HS-27A (cell line): ENCODE data around the gene FLVCR2.

Source experiments
- DNase-seq: peaks from one replicate; pipeline ENCODE4 v3.0.0-alpha.2; 2012; ENCODE audit warnings: low read depth, missing footprints

The FLVCR2 gene, protein sequence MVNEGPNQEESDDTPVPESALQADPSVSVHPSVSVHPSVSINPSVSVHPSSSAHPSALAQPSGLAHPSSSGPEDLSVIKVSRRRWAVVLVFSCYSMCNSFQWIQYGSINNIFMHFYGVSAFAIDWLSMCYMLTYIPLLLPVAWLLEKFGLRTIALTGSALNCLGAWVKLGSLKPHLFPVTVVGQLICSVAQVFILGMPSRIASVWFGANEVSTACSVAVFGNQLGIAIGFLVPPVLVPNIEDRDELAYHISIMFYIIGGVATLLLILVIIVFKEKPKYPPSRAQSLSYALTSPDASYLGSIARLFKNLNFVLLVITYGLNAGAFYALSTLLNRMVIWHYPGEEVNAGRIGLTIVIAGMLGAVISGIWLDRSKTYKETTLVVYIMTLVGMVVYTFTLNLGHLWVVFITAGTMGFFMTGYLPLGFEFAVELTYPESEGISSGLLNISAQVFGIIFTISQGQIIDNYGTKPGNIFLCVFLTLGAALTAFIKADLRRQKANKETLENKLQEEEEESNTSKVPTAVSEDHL

DNA sequence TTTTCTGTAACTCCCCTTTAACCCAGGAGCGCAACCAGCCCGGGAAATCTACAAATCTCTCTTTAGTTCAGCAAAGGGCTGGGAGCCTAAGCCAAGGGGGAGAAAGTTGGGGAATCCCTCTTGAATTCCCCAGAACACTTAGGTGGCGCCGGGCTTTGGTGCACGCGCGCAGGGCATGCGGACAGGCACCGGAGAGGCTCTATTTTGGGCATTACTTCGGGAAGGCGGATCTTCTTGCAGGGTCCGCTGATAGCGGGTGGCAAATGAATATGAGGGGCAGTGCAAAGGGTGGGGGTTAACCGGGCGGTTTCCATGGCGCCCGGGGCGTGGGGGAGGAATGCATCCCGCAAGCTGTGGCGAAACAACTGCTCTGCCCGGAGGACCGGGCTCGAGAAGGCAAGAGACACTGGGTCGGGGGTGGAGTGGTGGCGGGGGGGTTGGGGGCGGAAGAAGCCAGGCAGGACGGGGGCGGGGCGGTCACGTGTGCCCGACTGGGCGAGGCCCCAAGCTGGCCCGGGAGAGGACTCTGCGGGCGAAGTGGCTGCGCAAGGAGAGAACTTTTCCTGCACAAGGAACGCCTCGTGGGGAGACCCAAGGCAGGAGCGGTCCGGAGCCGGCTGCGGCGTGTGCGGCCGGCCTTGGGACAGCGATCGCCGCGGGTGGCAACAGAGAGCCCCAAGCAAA is at the start of gene FLVCR2:
TSS of gene FLVCR2 (plus strand) at position 519 of the 684 bp plus-strand sequence. CDS start 353 bp downstream, outside the sequence.
- no peak for DNase-seq

DNA sequence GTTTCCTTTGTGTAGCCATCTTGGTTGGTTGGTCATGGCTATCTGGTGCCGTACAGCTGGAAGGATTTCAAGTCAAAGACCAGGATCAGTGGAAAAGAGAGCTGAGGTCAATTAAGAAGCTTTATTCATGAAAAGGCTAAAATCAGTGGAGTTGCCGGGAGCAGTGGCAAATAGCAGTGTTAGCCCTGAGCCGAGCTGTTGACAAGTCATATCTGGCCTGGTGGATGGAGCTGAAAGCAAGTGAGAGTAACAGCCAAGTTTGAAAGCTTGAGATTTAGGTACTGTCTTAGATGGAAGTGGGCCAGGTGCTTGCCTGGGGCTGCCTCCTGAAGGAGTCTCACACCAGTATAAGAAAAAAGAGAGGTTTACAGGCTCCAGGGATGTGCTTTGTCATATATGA is 47.2 kb upstream of the FLVCR2 start:
- DNase-seq = no peak

DNA sequence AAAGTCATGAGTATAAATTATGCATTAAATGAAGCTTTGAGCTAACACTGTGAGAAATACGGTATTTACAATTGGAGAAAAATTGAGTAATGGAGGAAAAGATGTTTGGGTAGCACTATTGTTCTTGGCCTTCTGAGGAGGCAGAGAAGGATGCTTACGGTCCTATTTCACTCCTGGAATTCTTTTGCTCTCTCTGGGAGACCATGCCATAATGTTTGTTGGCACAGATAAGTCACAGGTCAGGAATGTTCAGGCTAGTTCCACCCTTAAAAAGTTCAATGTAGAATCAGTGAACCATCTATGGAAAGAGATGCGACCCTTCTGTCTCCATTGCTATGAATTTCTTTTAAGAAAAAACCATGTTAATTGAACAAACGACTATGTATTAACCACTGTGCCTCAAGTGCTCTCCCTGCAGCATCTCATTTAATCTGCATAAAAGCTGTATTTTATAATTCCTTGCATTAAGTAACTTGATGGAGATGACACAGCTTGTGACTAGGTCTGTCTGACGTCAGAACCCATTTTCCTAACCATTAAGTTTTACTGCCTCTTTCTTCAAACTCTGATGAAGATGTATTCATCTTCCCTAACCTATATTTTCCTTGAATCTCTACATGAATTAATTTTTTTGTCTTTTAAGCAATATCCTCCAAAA is 46.6 kb upstream of the FLVCR2 start:
- no peak for DNase-seq

DNA sequence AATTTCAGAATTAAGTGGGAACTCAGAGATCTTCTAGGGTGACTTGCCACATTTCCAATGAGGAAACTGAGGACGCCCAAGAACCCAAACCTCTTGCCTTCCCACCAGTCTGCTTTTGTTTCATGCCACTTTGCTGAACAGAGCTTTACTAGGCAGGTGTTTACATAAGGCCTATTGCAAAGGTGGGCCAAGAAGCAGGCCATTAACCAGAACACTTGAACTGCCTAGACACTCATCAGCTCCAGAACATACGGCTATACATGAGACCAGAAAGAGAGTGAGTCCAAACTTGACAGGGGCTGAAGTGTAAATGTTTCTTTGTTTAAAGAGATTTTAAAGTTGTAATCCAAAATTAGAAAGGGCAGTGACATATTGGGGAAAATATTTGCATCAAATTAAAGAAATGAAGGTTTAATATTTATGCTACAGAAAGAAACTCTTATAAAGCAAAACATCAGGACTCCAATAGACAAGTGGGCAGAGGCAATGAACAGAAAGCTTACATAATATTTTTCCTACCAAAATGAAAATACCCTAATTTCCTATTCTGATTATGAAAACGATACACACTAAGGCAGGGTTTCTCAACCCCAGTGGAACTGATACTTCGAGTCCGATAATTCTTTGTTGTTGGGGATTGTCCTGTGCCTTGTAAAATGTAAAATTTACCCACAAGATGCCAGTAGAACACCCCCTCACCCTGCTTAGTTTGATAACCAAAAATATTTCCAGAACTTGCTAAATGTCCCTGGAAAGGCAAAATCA is 44.4 kb upstream of the FLVCR2 start:
- no peak for DNase-seq

DNA sequence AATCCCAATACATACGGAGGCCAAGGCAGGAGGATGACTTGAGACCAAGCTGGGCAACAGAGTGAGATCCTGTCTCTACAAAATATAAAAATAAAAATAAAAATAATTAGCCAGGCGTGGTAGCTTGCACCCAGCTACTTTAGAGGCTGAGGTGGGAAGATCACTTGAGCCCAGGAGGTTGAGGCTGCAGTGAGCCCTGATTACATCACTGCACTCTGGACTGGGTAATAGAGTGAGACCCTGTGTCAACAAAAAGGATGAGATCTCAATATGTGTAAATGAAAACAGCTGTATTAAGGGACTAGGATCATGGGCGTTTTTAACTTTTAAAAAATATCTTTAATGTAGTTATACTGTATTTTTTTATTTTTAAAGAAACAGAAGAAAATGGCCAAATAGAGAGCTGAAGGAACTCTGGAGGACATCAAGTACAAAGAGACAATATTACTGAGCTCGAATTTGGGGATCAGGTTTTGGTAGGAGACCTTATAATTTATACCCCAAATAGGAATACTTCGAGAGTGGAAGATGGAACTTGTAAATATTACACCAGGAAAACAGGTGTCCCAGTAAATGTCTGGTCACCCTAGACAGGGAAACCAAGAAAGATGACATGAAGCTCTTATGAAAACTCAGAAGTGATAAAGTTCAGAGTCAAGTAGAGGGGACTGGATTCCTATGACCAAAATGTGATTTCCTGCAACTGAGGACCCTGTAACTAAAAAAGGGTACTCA is 43.1 kb upstream of the FLVCR2 start:
- no peak for DNase-seq

DNA sequence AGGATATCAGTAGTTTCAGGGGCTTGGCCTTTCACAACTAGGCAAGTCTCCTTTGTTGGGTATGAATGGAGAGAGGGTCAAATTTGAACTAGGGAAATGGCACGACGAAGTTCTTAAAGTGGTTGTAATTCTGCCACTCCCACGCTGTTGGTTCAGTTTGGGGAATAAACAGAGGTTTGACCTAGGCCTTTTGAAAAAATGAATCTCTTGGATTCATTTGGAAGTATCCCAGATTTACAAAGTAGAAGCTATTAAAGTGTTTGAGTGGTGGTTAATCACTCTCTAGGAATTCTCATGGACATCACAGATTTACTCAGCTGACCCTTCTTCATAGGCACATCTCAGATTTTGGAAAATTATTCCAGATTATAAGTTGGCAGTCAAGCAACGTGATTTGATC is 41.3 kb upstream of the FLVCR2 start:
- no peak for DNase-seq

DNA sequence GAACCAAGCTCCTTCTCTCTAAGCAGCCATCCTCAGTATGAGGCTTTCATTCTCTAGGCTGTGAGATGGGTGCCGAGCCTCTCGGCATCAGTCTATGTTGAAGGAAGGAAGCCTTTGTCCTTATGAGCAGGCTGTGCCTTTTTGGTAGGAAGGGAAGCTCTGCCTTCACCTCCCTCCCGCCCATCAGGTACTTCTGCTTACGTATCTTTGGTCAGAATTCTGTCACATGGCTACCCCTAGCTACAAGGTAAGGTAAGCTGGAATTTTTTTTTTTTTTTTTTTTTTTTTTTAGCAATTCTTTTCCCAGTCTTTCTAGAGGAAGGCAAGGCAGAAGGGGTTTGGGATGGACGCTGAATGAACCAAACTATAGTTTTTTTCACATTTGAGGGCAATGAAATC is 39.3 kb upstream of the FLVCR2 start:
- DNase-seq = no peak

DNA sequence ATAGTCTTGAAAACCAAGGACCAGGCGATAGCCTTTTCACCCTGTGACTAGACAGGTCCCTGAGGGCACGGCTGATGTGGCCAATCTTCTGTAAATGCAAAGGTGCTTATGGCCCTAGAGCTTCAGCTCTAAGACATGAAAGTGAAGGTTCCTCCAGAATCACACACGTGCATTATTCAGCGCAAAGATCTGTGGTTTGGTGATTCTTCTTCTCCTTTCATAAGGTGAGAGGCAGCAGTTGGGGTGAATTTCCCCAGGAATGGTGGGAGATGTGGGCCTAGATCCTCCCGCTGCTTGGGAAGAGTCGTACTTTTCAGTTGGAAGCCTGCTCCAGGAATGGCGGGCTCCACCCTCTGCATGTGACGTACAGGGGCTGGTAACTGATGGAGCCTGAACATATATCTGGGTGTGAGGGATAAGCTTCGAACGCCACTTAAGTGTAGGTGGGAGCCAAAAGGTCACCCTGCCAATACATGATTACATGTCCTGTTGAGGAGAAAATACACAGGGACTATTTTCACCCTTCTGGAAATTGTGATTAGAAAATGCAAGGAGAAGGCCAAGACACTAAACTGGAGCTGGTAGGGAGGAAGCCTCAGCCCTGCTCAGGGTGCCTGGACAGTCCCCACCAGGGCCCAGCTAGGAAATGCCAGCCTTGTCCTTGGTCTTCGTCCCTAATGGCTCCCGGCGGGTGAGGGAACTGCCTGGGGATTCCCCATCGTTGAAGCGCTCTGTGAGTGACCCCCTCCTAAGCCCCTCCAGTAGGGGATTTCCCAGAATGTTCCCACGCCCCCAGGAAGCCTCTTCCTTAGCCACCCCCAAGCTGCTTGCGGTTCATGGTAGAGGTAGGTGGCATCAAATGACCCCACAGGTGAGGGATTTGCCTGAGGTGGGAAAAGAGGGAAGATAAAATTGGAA is 38.6 kb upstream of the FLVCR2 start:
- DNase-seq = no peak

DNA sequence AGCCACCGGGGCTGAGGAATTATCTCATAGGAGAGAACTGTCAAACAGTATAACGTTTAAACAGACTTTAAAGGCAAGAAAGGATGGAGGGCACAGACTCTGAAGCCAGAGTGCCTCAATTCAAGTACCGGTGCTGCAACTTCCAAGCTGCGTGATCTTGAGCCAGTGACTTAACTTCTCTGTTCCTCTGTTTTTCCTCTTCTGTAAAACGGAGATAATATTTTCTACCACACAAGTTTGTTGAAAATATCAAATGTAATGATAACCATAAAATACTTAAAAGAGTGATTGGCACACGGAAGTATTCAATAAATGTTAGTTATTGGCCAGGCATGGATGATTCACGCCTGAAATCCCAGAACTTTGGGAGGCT is 38.0 kb upstream of the FLVCR2 start:
- DNase-seq = no peak

DNA sequence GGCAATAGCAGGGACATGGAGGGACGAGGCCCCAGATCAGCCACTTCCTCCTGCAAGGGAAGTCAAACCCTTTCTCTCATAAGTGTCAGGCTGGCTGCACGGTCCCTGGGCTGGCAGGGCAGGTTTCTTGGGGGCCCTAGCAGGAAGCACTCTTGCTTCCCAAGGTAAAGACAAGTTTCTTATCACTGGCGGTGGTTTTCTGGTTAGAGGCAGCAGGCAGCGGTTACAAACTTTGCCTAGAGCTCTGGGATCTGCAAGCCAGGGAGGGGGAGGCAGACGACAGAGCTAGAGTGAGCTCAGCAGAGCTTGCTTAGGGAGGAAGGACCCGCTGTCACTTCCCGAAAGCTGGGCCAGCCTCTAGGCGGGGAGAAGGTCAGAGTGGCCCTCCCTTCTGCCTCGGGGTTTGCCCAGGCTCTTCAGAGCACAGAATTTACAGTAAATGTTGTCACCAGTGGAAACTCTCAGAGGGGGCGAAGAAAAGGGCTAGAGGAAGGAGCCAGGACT is 35.8 kb upstream of the FLVCR2 start:
- DNase-seq = no peak

DNA sequence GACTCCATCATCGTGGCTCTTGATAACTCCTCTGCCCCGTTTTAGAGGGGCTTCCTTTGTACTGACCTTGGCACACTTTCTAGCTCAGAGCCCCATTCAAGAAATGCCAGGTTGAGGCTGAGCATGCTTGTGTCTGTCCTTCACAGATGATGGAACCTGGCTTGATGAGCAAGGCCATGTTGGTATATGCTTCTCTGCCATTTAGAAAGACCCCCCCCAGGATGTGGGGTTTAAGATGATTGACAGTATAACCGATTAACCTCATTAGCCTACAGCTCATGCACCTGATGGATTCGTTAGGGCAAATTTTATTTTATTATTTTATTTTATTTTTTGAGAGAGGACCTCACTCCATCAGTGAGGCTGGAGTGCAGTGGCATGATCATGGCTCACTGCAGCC is 35.2 kb upstream of the FLVCR2 start:
- no peak for DNase-seq

DNA sequence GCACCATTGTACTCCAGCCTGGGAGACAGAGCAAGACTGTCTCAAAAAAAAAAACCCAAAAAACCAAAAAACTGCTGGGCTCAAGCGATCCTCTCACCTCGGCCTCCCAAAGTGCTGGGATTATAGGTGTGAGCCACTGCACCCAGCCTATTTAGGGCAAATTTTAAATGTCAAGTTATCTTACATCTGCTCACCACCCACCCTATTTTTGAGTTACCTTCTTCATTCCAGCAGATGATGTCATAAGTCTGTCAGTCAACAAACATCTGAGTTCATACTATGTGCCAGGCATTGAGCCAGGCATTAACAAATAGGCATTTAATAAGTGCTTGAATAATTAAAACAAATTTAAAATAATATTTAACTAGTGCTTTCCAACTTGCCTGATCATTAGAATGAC is 34.6 kb upstream of the FLVCR2 start:
- no peak for DNase-seq

DNA sequence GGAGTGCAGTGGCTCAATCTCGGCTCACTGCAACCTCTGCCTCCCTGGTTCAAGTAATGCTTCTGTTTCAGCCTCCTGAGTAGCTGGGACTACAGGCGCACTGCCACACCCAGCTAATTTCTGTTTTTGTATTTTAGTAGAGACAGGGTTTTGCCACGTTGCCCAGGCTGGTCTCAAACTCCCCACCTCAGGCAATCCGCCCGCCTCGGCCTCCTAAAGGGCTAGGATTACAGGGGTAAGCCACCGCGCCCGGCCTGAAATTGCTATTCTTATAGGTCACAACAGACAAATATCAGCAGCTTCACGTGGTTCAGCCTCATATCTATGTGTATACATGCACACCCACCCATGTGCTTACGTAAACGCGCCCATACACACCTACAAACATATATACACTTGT is 32.5 kb upstream of the FLVCR2 start:
- no peak for DNase-seq

DNA sequence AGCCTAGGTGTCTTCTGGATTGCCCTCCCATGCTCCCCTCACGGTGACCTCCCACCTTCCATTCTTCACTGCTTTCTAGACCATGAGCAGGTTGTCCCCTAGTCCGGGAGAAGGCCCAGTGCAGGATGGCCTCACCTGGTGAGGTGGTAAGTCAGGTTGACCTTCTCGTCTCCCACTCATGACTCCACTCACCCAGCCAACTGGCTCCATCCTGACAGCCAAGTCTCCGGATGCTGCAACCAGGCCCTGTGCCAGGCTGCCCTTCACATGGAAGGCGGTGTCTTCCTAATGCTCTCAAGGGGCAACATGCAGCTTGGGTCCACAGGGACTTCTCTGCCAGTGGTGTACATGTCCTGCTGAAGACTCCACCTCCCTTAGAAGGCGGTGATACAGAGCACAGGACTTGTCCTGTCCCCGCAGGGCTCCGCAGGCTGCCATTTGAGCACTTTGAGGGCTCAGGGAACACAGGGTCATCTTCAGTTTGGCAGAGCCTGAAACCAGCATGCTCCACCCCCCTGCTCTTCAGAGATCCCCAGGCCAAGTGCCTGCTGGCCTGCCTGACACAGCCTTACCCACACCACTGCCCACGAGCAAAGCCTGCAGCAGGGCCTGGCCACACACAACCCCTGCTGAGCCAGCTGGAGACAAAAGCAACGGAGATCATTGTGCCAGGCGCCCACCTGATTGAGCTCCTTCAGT is 30.7 kb upstream of the FLVCR2 start:
- DNase-seq = no peak

DNA sequence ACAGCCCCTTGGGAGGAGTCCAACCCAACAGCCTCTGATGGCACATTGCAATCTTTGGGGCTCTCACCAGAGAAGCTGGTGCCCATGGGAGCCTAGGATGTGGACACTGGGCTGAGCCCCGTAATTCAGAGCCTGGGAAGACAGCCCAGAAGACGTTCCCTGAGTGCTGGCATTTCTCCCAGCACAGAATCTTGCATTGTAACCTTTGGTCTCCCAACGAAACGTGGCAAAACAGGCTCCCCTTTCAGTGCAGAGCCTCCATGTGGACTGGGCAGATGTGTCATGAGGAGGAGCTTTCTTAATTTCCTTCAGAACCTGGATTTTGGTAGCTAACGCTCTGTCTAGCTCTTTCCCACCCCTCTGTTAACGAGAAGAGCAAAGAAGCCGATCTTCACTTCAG is 29.9 kb upstream of the FLVCR2 start:
- DNase-seq = no peak

DNA sequence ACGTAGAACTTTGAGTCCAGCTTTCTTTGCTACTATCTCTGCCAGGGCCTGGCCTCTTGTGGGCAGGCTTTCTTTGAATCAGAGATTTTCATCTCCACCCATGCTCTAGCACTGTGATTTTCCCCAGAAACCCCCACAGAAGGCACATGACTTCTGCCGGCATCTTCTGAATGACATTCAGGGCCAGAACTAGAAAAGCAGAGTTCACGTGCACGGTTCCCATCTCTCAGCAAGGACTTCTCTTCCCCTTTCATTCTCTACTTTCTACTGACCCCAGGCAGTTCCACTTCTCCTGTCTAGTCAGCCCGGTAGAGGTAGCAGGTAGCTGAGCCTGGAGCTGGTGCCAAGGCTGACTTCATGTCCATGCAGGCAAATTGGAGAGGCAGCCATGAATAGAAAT is 29.3 kb upstream of the FLVCR2 start:
- no peak for DNase-seq

DNA sequence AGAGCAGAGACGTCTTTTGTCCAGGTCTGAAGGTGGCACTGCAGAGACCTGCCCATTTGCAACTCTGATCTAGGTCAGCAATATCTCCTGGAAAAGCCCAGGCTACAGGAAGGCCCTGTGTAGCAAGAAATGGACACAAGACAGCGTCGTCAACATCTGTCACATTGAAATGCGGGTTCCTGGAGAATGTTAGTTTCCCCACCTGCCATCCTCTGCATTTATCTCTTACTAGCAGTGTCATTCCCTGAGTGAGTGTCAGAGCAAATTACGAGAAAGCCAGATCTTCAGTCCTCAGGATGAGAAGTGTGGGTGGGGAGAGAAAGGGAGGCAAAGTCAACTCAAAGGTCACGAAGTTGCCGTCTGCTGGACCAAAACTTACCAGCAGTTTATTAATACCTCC is 27.4 kb upstream of the FLVCR2 start:
- DNase-seq = no peak

DNA sequence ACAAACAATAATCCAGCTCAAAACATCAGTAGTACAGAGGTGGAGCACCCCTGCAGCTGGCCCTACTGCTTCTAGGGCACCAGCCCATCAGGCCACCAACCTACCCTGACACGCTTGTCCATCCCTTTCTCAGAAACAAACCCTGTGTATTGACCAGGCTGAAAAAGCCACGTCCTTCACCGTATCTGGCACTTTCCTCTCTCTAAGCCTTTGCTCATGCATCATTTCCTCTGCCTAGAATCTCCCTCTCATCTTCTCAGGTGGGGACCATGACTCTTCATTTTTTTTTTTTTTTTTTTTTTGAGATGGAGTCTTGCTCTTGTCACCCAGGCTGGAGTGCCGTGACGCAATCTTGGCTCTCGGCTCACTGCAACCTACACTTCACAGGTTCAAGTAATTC is 25.3 kb upstream of the FLVCR2 start:
- DNase-seq = no peak

DNA sequence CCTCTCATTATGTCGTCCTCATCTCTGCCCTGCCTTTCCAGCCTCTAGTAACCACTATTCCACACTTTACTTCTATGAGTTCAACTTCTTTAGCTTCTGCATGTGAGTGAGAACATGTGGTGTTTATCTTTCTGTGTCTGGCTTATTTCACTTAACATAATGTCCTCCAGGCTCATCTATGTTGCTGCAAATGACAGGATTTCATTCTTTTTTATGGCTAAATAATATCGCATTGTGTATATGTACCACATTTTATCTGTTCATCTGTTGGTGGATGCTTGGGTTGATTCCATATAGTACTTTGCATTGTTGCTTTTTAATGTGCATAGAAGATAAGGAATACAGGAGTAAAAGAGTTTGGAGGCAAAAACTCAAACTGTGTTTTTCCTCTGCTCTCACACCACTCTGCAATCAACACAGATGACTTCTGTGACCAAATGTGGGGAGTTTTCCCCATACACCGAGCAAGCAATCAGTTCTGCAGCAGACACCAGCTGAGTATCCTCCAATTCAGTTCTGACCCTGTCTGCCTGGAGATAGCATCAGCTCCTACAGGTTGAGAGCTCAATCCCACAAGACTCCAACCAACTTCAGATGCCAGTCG is 24.6 kb upstream of the FLVCR2 start:
- DNase-seq = no peak
